NT2/D1 (cell line): ENCODE results near the gene DDX5.

Experiments used
- YY1 ChIP-seq: IDR thresholded peaks from 2 replicates; pipeline ENCODE4 v1.6.1; 2011; ENCODE audit not compliant: insufficient read length, insufficient read depth
- ZNF274 ChIP-seq: IDR thresholded peaks from 2 replicates; pipeline ENCODE4 v1.6.1; 2011; ENCODE audit warnings: mild to moderate bottlenecking, low read depth, low read length

DNA sequence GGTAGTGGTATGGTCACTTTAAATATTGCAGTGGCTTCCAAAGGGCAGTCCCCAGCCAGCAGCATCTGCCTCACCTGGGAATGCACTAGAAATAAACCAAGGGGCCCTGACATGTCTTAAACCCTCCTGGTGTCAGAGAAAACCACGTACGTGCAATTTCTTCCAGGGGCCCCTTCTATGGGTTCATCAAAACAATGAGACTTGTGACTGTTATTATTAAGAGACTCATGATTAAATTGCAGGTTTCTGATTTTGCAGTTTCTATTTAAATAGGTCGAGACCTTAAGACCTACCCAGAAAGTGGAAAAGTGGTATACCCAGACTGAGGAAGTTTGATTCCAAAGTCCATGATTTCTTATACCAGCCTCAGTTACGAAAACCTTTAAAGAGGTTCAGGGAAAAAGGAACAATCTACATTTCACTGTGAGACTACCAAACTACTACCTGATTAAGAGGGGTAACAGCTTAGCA is 8.5 kb downstream of the DDX5 start:
- TF ChIP-seq ZNF274 (no peak), YY1 (no peak)
